OCI-LY7 (cell line): Measurements from ENCODE around the gene FBXL17. TPM values are rescaled to one million over a fixed set of nuclear protein-coding genes. Genes with fewer than 3 reads are reported as not detected.

Source experiments
- BruUV-seq: library from RNA; stranded (reverse); fragments of 400-500 nt; replicated peaks from 2 replicates; lab custom pipeline; 2021; lab: Mats Ljungman, UMichigan
- CTCF ChIA-PET: fragments of 300-600 bp; sonication (Branson Sonifier 250); formaldehyde crosslinking; loops from one replicate; lab custom pipeline; 2022; ENCODE audit warnings: antibody characterized with exemption; ENCODE audit not compliant: unreplicated experiment; lab: Charles Lee
- POLR2A ChIA-PET: fragments of 300-600 bp; sonication (Branson Sonifier 250); formaldehyde crosslinking; loops from one replicate; lab custom pipeline; 2022; ENCODE audit warnings: antibody characterized with exemption; lab: Charles Lee
- DNase-seq: peaks from one replicate; pipeline ENCODE4 v3.0.0-alpha.2; 2015; ENCODE audit warnings: low spot score
- H2AFZ ChIP-seq: fragments of 200-600 bp; sonication (generic), shearing (Covaris generic); 2 replicates; pipeline ENCODE4 v1.6.1; 2014; ENCODE audit warnings: mild to moderate bottlenecking, antibody characterized with exemption, low read length, moderate library complexity
- H3K27ac ChIP-seq: fragments of 200-600 bp; sonication (generic); 2 replicates; pipeline ENCODE4 v1.5.1; 2014; ENCODE audit warnings: mixed run types, low read depth, mild to moderate bottlenecking, moderate library complexity, low read length, inconsistent platforms; ENCODE audit not compliant: poor library complexity, severe bottlenecking
- H3K36me3 ChIP-seq: fragments of 200-600 bp; sonication (generic); 2 replicates; pipeline ENCODE4 v1.6.1; 2014; ENCODE audit warnings: mild to moderate bottlenecking, antibody characterized with exemption, low read length, moderate library complexity, mixed read lengths; ENCODE audit not compliant: insufficient read depth
- H3K4me1 ChIP-seq: fragments of 200-600 bp; sonication (generic); 2 replicates; pipeline ENCODE4 v1.5.1; 2014; ENCODE audit warnings: mild to moderate bottlenecking, low read length; ENCODE audit not compliant: insufficient read depth, poor library complexity, severe bottlenecking
- H3K4me2 ChIP-seq: fragments of 200-600 bp; sonication (generic); 2 replicates; pipeline ENCODE4 v1.6.1; 2014; ENCODE audit warnings: mild to moderate bottlenecking, low read length
- H3K4me3 ChIP-seq: fragments of 200-600 bp; sonication (generic); 2 replicates; pipeline ENCODE4 v1.5.1; 2014; ENCODE audit warnings: mild to moderate bottlenecking, low read depth, low read length; ENCODE audit not compliant: poor library complexity, severe bottlenecking
- H3K79me2 ChIP-seq: fragments of 200-600 bp; sonication (generic); 2 replicates; pipeline ENCODE4 v1.6.1; 2016; ENCODE audit warnings: low read depth, mild to moderate bottlenecking, low read length, moderate library complexity, mixed read lengths; ENCODE audit not compliant: insufficient read depth
- H3K9me2 ChIP-seq: fragments of 200-600 bp; sonication (generic); 2 replicates; pipeline ENCODE4 v1.6.1; 2016; ENCODE audit warnings: mild to moderate bottlenecking, low read length, mixed read lengths; ENCODE audit not compliant: insufficient read depth
- H3K9me3 ChIP-seq: fragments of 200-600 bp; sonication (generic); 2 replicates; pipeline ENCODE4 v1.6.1; 2014; ENCODE audit warnings: mild to moderate bottlenecking, mixed run types, low read length, mixed read lengths
- H4K20me1 ChIP-seq: fragments of 200-600 bp; sonication (generic); 2 replicates; pipeline ENCODE4 v1.6.1; 2014; ENCODE audit warnings: mild to moderate bottlenecking, antibody characterized with exemption, low read length, moderate library complexity, mixed read lengths; ENCODE audit not compliant: insufficient read depth
- EZH2phosphoT487 ChIP-seq: fragments of 200-600 bp; sonication (generic); IDR thresholded peaks from 2 replicates; pipeline ENCODE4 v1.6.1; 2018; ENCODE audit warnings: low read depth, borderline replicate concordance, mild to moderate bottlenecking, mixed run types, antibody characterized with exemption, low read length, moderate library complexity, mixed read lengths
- intact Hi-C: fragments of 100-400 bp; cut with micrococcal nuclease; formaldehyde crosslinking; loops from one replicate; pipeline ENCODE4 v1.10.0; 2022; ENCODE audit not compliant: unreplicated experiment
- total RNA-seq, 2 experiments: library from RNA; depleted of rRNA in 1 of 2; stranded (reverse); fragments of >200 nt in 1 of 2; shearing (Covaris generic) in 1 of 2; gene quantifications; 2 replicates each; pipeline ENCODE4 v1.2.3, GENCODE V29; 2014 to 2022
- TF ChIP-seq, protein P1 (sequence below): fragments of 200-600 bp; sonication (generic); conservative IDR thresholded peaks from 2 replicates; pipeline ENCODE4 v1.5.1; 2014; ENCODE audit warnings: mild to moderate bottlenecking, antibody characterized with exemption, low read length, moderate library complexity, mixed read lengths

FBXL17 gene
- total RNA-seq, 2 experiments from 2014 or later = 10.2 to 21.6 TPM

DNA sequence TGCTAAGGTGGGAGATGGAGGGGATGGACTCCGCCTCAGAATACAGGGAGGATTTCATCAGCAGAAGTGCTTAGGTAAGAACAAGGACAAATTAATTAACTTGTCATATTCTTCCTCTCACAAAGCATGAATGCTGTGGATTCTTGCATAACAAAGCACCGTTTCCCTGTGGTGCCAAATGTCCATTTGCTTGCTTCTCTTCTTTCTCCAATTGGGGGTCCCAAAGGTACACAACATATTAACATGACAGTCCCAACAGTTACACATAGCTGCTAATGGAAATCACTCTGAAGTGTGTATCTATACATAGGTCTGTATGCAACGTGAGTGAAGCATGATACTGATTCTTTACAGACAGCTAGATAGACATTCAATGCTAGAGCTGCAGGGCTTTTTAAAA is 564.5 kb downstream of the FBXL17 start:
- CTCF ChIA-PET = no interaction called here
- H3K9me2 ChIP-seq = no peaks in the 10 kb centered on the region

DNA sequence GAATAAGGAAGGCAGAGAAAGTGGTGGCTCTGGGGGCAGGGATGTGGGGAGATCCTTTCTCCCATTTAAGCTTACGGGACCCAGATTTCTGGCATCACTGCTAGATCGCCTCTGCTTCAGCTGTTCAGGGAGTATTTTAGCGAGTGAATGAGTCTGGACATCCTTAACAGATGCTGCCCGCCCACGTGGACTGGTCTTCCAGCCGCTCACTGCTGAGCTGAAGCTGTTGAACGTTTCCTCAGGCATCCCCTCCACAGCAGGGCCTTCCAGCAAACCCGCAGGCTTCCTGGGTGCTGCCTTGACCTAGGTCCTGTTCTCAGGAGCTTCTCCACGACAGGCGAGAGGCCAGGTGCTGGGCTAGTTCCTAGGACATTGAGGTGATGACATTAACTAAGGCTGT is 566.8 kb downstream of the FBXL17 start:
- no peaks in the 10 kb centered on the region for H3K36me3 ChIP-seq
- intact Hi-C loops = no loop called here
- CTCF ChIA-PET = no interaction called here
- no peaks in the 10 kb centered on the region for H3K9me3 ChIP-seq
- POLR2A ChIA-PET = interaction anchor here (0.6 kb wide), 1 partner anchor 412 kb away, joined by 3 read pairs; no protein-coding TSS in a partner anchor
- no peak for DNase-seq
- no peaks in the 10 kb centered on the region for H3K9me2 ChIP-seq
- H3K27ac ChIP-seq = no peak overlapping the region
- H4K20me1 ChIP-seq = no peaks in the 10 kb centered on the region
- no peaks in the 10 kb centered on the region for H3K4me1 ChIP-seq
- no peak overlapping the region for H2AFZ ChIP-seq
- TF ChIP-seq, protein P1, sequence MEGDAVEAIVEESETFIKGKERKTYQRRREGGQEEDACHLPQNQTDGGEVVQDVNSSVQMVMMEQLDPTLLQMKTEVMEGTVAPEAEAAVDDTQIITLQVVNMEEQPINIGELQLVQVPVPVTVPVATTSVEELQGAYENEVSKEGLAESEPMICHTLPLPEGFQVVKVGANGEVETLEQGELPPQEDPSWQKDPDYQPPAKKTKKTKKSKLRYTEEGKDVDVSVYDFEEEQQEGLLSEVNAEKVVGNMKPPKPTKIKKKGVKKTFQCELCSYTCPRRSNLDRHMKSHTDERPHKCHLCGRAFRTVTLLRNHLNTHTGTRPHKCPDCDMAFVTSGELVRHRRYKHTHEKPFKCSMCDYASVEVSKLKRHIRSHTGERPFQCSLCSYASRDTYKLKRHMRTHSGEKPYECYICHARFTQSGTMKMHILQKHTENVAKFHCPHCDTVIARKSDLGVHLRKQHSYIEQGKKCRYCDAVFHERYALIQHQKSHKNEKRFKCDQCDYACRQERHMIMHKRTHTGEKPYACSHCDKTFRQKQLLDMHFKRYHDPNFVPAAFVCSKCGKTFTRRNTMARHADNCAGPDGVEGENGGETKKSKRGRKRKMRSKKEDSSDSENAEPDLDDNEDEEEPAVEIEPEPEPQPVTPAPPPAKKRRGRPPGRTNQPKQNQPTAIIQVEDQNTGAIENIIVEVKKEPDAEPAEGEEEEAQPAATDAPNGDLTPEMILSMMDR = no peak
- TF ChIP-seq EZH2phosphoT487 = no peak
- no peak overlapping the region for H3K4me3 ChIP-seq
- no TSS peak for BruUV-seq
- no peaks in the 10 kb centered on the region for H3K79me2 ChIP-seq
- no peak overlapping the region for H3K4me2 ChIP-seq

More for the DNA sequence above, 564.5 kb downstream of the FBXL17 start:
- intact Hi-C loops = no loop called here
- no TSS peak for BruUV-seq
- H3K36me3 ChIP-seq = no peaks in the 10 kb centered on the region
- TF ChIP-seq EZH2phosphoT487 = no peak
- TF ChIP-seq, protein P1 = no peak
- no peak overlapping the region for H2AFZ ChIP-seq
- POLR2A ChIA-PET = no interaction called here
- no peaks in the 10 kb centered on the region for H3K9me3 ChIP-seq
- DNase-seq = no peak
- H3K79me2 ChIP-seq = no peaks in the 10 kb centered on the region
- H4K20me1 ChIP-seq = no peaks in the 10 kb centered on the region
- H3K4me3 ChIP-seq = no peak overlapping the region
- H3K4me1 ChIP-seq = no peaks in the 10 kb centered on the region
- H3K27ac ChIP-seq = no peak overlapping the region
- no peak overlapping the region for H3K4me2 ChIP-seq

DNA sequence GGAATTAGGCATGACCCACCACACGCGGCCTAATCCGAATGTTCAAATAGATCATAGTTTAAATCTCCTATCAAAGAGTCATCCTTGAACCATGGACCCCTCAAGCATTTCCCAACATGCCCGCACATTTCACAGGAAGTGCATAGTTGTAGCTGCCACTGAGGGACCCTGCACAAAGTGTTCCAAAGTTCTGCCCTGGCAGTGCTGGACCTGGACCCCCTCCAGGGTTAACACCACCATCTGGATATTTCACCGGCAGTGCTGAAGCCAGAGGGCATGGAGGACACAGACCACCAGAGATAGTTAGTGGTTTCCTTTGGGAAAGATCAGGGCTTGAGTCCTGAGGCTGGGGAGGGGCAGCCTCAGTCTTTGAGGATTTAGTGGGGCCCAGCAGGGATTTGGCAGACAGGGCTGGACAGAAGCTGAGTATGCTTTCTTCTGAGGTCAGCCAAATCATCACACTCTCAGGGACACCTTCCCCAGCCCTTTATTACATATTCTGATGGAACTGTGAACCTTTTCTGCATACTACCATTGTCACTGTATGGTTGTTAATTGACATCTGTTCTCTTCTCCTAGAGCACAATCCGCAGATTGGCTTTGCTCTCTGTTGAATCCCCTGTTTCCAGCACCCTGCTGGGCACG is 567.6 kb downstream of the FBXL17 start:
- no peak for DNase-seq
- BruUV-seq = no TSS peak
- Histone ChIP-seq H4K20me1 (no peaks in the 10 kb centered on the region), H3K4me2 (no peak overlapping the region), H3K36me3 (no peaks in the 10 kb centered on the region), H3K4me1 (no peaks in the 10 kb centered on the region), H3K79me2 (no peaks in the 10 kb centered on the region), H2AFZ (no peak overlapping the region), H3K4me3 (no peak overlapping the region), H3K9me3 (no peaks in the 10 kb centered on the region), H3K9me2 (no peaks in the 10 kb centered on the region), H3K27ac (no peak overlapping the region)
- intact Hi-C loops = no loop called here
- ChIA-PET POLR2A (interaction anchor here (0.6 to 0.7 kb wide), 2 partner anchors 14 to 413 kb away, joined by 3 read pairs; no protein-coding TSS in a partner anchor), CTCF (no interaction called here)
- TF ChIP-seq, protein P1 = no peak
- TF ChIP-seq EZH2phosphoT487 = no peak
